HG02798 (cell line): Measurements from ENCODE around the gene FHOD3.

ENCODE experiments used
- ATAC-seq: cut with Tn5 transposase; IDR thresholded peaks from one replicate; pipeline ENCODE4 v1.9.1; 2021; ENCODE audit warnings: mild to moderate bottlenecking; ENCODE audit not compliant: unreplicated experiment, poor library complexity

FHOD3 gene

GRCh38 chr18:36568487-36568886 lies 271.0 kb downstream of the FHOD3 start:
- no peak for ATAC-seq

DNA sequence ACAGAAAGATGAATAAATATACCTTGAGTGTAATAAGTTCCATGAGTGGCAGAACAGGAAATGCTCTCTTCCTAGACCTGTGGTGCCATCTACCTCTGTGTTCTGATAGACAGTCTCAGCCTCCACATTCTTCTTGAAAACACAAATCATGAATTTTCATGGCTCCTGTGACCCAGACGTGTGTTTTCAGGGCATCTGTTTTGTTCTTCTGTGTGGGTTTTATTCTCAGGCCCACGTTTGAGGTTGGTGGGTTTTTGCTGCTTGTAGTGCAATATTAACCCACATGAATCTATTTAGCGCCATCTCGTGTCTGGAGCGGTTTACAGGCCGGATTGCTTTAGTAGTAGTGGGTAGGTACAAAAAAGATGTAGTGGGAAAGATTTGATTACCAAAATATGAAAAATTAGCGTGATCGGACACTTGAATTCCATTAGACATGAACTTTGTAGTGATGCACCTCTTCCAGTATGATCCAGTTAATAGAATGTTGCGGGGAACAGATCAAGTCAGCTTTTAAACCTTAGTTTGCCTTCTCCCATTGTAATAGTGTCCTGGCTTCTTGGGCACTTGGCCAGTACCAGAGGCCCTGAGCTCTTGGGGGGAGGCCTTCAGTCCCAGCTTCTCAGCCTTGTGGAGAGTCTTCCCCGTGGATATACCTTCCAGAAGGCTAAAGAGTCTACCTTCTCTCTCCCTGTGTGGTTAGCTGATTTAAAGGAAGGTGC lies 274.8 kb downstream of the FHOD3 start:
- ATAC-seq, result peak; percentile 76

GRCh38 chr18:36576339-36576738 lies 278.8 kb downstream of the FHOD3 start:
- ATAC-seq, result no peak

GRCh38 chr18:36578871-36579710 lies 281.6 kb downstream of the FHOD3 start:
- ATAC-seq, result no peak

GRCh38 chr18:36580266-36580665 lies 282.8 kb downstream of the FHOD3 start:
- no peak for ATAC-seq

- no peak for ATAC-seq
Measured at GRCh38 chr18:36580874-36581750, 283.6 kb downstream of the FHOD3 start.

DNA sequence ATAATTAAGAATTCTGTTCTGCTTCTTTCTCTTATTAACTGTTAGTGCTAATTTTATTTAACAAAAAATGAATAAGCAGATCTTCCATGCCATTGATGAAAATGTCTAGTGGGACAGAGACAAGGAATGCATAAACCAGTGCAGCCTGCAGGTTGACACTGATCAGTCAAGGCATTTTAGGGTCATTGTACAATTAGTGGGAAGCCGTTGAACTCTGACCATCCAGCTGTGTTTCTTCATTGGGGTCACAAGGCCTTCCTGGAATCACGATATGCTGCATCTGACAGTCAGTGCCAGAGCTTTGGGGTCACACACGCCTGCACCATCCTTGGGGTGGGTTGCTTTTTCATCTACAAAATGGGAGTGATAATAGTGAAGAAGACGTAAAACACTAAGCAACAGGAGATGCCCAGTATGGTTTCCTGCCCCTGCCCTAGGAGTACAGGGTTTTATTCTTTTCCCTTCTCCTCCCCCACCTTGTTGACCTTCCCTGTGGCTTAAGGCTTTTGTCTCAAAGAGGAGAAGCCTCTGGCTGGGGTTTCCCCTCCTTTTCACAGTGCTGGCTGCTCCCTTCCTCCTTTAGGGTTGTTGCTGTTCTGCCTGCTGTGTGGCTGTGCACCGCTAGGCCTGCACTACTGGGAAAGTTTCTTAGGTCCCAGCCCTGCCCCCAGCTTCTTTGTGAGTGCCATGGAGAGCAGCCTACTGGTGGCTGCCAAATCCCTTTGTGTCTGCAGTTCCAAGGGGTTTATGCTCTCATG lies 285.7 kb downstream of the FHOD3 start:
- peak; percentile 76 for ATAC-seq

DNA sequence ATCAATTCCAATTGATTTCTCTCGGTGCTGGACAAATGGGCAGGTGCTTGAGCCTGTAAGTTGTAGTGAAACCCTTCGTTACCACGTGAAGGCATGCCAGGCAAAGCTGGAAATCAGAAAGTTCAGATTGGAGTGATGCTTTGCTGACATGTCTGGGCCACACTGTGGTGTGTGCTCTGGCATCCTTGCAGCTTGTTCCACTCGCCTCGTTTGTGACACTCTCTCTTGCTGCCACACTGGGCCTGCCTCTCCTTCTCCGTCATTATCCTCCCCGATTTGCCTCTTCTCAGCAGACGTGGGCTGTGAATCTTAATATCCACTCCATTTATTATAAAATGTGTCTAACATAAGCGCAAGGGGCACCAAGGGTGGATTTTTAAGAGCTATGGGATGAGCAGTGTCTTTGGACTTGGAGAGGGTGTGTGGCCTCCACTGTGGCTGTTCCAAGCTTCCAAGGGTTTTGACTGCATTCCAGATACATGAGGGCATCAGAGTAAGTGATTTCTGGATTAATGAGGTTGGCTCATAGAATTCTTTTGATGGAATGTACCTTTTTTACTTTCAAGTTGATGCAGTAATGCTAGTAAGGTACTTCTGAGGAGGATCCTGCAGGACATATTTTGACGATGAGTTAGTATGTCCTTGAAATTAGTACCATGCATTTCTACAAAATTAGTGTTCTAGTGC lies 292.5 kb downstream of the FHOD3 start:
- ATAC-seq, result no peak

- no peak for ATAC-seq
Measured at GRCh38 chr18:36590621-36591580, 293.4 kb downstream of the FHOD3 start.

DNA sequence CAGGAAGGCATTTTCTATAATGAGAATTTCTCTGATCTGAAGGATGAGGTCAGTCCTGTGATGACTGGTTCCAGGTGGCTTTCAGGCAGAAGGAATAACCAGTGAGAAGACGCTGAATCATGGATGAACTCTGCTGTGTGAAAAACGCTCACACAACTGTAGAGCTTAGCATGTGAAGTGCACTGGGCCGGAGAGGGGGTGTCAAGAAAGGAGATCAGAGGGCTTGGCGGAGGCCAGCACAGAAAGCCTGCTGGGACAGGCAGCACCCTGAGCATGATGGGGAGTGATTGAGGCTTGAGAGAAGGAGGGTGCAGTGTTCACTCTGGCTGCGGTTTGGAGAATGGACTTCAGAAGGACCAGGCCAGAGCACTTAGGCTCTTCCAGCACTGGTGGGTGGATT lies 294.8 kb downstream of the FHOD3 start:
- no peak for ATAC-seq

DNA sequence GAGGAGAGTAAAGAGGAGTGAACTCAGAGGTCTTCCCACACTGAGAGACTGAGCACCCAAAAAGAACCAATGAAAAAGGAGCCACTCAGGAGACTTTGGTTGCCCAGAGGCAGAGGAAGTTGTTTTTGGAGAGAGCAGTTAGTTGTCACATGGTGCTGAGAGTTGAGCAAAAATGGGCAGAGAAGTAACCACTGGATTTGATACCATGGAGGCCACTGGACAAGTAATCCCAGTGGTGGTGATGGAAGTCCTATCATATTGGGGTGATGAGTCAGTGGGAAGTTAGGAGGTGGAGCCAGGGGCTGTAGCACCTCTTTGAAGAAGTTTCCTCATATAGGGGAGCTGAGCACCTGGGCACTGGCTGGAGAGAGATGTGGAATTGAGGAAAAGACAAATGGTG lies 295.5 kb downstream of the FHOD3 start:
- ATAC-seq, result no peak

- ATAC-seq, result no peak
Measured at GRCh38 chr18:36593641-36594040, 296.1 kb downstream of the FHOD3 start.

DNA sequence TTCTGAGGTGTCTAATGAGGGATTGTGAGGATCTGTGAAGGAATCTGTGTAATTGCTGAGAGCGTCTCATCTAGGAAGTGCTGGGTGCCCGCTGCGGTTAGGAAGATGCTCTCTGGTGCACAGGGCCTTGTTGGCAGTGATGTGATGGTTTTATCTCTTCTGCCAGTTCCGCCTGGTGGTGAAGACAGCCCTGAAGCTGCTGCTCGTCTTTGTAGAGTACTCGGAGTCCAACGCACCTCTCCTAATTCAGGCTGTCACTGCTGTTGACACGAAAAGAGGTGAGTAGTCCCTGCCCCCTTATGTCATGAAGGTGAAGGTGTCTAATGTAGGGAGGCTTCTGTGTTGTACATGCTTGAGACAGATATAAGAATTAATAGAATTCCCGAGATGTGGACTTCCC lies 297.1 kb downstream of the FHOD3 start:
- no peak for ATAC-seq

- ATAC-seq, result no peak
Measured at GRCh38 chr18:36595046-36595817, 297.7 kb downstream of the FHOD3 start.

- ATAC-seq, result no peak
Measured at GRCh38 chr18:36595818-36596215, 298.3 kb downstream of the FHOD3 start.

- ATAC-seq, result no peak
Measured at GRCh38 chr18:36597636-36598035, 300.1 kb downstream of the FHOD3 start.

DNA sequence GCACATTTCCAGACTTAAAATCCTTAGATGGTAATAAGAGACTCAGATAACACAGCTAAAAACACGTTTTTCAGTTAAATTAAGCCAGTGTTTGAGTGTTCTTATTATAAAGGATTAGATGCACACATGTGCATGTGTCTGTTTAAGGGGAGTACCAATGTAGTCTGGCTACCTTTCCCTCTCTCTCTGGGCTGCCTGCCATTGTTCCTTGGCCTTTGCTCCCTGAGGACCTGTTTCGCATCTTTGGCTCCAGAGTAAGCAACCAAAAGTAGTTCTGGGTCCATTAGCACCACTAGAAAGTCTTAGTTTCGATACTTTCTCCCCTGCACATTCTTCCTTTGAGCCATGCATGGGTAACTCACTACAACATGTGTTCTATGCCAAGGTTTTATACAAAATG lies 303.0 kb downstream of the FHOD3 start:
- ATAC-seq, result no peak

DNA sequence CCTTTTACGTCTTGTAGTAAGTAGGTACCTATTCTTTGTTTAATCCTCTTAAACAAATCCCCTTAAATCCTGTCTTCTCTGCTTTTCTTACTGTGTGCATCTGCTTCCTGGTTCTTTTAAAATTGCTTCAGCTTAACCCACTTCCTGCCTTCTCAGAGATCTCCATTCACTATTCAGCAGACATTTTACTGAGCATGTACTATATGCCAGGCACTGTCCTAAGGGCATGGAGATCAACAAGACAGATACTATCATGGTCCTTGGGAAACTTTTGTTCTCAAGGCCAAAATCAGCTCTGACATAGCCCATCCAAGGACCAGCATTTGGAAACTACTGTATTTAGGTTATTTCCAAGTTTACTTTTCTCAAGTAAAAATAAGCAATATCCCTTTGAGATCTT lies 303.8 kb downstream of the FHOD3 start:
- no peak for ATAC-seq
